Subcutaneous adipose tissue (tissue), 4 donors: ENCODE measurements around the gene ZNF691. TPM values are rescaled to one million over a fixed set of nuclear protein-coding genes. Genes with fewer than 3 reads are reported as not detected.

Source experiments
- CTCF ChIP-seq: fragments of 450-650 bp; IDR thresholded peaks from one replicate; pipeline ENCODE4 v1.5.1; 2016; ENCODE audit warnings: low read depth, mild to moderate bottlenecking, control low read depth, antibody characterized with exemption, moderate library complexity
- total RNA-seq, 4 donors: library from RNA; depleted of rRNA; stranded (reverse); fragments of >200 nt; gene quantifications; one replicate each; pipeline ENCODE4 v1.1.0, GENCODE V29; 2016

ZNF691 gene
- total RNA-seq, 4 donors from 2014 or later, result 6.2 to 11.6 (median 7.0) TPM

- TF ChIP-seq CTCF, result no peak
Measured at GRCh38 chr1:42815941-42816584, 30.4 kb upstream of the ZNF691 start.

- TF ChIP-seq CTCF, result no peak
Measured at GRCh38 chr1:42816585-42817439, 29.6 kb upstream of the ZNF691 start, which contains the start of the genes ERMAP and SVBP. TSS of gene ERMAP (plus strand) at chr1:42817122. CDS start at chr1:42830449, 13,327 bp downstream. TSS of gene SVBP (minus strand) at chr1:42817397. CDS start at chr1:42816544, 853 bp downstream.

DNA sequence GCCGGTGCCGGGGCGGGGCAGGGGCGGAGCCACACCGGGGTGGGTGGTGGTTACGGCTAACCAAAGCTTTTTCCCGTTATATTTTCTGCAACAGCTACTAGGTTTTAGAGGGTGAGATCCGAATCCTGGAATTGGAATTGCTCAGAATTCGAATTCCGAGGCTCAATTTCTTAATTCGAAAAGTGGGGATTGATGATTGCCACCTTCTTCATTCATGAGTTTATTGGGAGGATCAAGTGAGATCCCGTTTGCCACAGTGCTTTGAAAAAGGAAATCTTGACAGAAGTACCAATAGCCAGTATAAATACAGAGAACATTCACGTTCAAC, 29.0 kb upstream of the ZNF691 start:
- no peak for TF ChIP-seq CTCF

DNA sequence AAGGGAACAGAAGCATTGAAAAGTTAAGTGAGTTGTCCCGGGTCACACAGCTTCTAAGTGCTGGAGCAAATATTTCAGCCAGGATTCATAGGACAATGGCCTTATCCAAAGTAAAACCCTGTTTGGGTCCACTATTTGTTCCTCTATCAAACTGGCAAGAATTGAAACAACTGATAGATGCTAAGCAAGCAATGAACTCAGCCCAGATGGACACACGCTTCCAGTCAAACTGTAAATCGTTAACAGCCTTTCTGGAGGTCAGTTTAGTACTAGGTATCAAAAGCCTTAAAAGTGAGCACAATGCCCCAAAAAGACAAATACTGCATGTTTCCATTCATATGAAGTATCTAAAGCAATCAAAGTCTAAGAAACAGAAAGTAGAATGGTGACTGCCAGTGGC, 28.4 kb upstream of the ZNF691 start:
- no peak for TF ChIP-seq CTCF

DNA sequence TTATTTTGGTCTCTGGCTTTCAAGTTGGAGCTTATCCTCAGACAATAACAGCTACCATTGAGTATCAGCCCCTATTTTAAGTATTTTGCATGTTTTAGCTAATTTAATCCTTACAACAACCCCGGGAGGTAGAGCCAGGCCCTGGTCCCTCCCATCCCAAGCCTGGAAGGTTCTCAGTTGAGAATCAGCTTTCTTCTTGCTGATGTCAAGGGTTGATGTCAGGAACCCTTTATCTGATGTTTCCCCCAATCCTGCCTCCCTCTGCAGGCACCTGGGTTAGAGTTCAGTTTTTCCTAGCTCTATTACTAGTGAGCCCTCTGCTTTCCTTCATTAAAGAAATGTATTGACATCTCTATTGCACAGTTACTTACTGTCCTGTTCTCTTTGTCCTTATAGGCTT, 25.6 kb upstream of the ZNF691 start:
- TF ChIP-seq CTCF, result no peak

DNA sequence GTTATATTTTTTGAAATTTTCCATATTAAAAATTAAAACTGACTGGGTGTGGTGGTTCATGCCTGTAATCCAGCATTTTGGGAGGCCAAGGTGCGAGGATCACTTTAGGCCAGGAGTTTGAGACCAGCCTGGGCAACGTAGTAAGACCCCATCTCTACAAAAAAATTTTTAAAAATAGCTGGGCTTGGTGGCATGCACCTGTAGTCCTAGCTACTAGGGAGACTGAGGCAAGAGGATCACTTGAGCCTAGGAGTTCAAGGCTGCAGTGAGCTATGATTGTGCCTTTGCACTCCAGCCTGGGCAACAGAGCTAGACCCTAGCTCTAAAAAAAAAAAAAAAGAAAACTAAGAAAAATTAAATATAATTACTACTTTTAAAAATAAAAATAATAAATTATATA, 24.7 kb upstream of the ZNF691 start:
- no peak for TF ChIP-seq CTCF

DNA sequence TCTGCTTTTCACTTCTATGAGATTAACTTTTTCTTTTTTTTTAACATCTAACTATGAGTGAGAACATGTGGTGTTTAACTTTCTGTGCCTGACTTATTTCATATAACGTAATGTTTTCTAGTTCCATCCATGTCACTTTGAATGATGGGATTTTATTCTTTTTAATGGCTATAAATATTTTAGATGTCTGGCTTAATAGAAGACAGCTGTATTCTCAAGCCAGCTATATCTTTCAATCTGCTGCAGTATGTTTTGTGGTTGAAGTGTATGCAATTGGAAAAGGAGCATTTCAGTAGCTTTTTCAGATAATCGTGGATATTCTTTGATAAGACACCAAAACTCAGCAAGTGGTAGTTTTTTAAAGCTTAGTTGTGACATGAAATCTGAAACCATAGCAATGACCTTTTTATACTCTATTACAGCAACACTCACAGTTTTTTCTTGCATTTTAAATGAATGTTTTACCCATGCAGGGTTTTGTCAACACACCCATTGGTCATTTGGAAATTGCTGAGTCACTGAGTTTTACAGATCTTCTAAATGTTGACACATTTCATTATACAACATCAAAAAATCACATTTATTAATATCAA, 23.5 kb upstream of the ZNF691 start:
- no peak for TF ChIP-seq CTCF
